Progenitor cell of endocrine pancreas (in vitro differentiated cells): ENCODE results near the gene POM121L12. TPM values are rescaled to one million over a fixed set of nuclear protein-coding genes. Genes with fewer than 3 reads are reported as not detected.

Source experiments
- DNase-seq: peaks from one replicate; pipeline ENCODE4 v3.0.0; 2021; ENCODE audit warnings: low spot score; ENCODE audit not compliant: unreplicated experiment
- H3K27ac Mint-ChIP-seq: 2 replicates; pipeline ENCODE4 v1.8.0; 2021; ENCODE audit warnings: mild to moderate bottlenecking, moderate library complexity, mixed read lengths
- H3K27me3 Mint-ChIP-seq: 2 replicates; pipeline ENCODE4 v1.8.0; 2021; ENCODE audit warnings: mixed read lengths
- H3K36me3 Mint-ChIP-seq: 2 replicates; pipeline ENCODE4 v1.8.0; 2022; ENCODE audit warnings: mixed read lengths; ENCODE audit not compliant: insufficient read depth
- H3K4me1 Mint-ChIP-seq: 2 replicates; pipeline ENCODE4 v1.8.0; 2021; ENCODE audit warnings: low read depth, mixed read lengths
- H3K4me3 Mint-ChIP-seq: 2 replicates; pipeline ENCODE4 v1.8.0; 2021; ENCODE audit warnings: low read depth, mild to moderate bottlenecking, moderate library complexity, mixed read lengths
- H3K9me3 Mint-ChIP-seq: 2 replicates; pipeline ENCODE4 v1.8.0; 2021; ENCODE audit warnings: low read depth, mixed read lengths
- total RNA-seq: library from RNA; stranded (reverse); gene quantifications from 2 replicates; pipeline ENCODE4 v1.2.1, GENCODE V29; 2021
- TF ChIP-seq, protein P1 (sequence below): fragments of 200-600 bp; sonication (generic); IDR thresholded peaks from one replicate; pipeline ENCODE4 v1.5.0; 2021; ENCODE audit warnings: antibody characterized with exemption, mild to moderate bottlenecking; ENCODE audit not compliant: unreplicated experiment

POM121L12 gene
- total RNA-seq, 1 donor from 2014 or later, result not detected

DNA sequence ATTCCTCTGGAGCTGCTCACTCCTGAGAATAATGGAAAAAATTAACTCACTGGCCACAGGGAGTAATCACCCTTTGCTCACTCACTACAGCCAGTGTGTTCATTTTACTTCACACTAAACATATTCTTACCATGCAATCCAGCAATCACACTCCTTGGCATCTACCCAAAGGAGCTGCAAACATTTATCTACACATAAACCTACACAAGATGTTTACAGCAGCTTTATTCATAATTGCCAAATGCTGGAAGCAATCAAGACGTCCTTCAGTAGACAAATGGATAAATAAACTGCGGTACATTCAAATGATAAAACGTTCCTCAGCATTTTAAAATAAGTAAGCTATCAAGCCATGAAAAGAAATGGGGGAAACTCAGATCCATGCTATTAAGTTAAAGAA, 34.2 kb upstream of the POM121L12 start:
- Mint-ChIP-seq H3K27ac (no peak overlapping the region), H3K9me3 (peaks cover 4% of the 10 kb centered on the region), H3K36me3 (no peaks in the 10 kb centered on the region), H3K4me3 (no peak overlapping the region), H3K27me3 (no peaks in the 10 kb centered on the region), H3K4me1 (no peaks in the 10 kb centered on the region)
- TF ChIP-seq, protein P1, sequence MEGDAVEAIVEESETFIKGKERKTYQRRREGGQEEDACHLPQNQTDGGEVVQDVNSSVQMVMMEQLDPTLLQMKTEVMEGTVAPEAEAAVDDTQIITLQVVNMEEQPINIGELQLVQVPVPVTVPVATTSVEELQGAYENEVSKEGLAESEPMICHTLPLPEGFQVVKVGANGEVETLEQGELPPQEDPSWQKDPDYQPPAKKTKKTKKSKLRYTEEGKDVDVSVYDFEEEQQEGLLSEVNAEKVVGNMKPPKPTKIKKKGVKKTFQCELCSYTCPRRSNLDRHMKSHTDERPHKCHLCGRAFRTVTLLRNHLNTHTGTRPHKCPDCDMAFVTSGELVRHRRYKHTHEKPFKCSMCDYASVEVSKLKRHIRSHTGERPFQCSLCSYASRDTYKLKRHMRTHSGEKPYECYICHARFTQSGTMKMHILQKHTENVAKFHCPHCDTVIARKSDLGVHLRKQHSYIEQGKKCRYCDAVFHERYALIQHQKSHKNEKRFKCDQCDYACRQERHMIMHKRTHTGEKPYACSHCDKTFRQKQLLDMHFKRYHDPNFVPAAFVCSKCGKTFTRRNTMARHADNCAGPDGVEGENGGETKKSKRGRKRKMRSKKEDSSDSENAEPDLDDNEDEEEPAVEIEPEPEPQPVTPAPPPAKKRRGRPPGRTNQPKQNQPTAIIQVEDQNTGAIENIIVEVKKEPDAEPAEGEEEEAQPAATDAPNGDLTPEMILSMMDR, result no peak
- no peak for DNase-seq

DNA sequence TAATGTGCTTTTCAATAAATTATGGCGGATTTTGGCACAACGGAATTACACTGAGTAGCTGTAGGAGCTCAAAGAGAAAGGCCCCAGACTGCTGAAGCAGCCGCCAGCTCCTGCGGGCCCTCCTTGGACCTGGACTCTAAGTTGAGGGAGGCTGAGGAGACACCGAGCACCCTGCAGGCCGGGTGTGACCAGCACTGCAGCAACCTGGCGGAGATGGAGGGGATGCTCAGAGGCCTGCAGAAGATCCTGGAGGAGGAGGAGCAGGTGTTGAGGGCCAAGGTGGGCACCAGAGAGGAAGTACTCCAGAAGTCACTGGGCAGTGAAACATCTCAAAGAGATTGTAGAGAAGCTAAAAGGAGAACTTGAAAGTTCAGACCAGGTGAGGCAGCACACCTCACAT, 33.0 kb upstream of the POM121L12 start:
- no peaks in the 10 kb centered on the region for H3K27me3 Mint-ChIP-seq
- peaks cover 14% of the 10 kb centered on the region for H3K9me3 Mint-ChIP-seq
- H3K27ac Mint-ChIP-seq, result no peak overlapping the region
- TF ChIP-seq, protein P1, result no peak
- no peaks in the 10 kb centered on the region for H3K4me1 Mint-ChIP-seq
- no peak for DNase-seq
- H3K4me3 Mint-ChIP-seq, result no peak overlapping the region
- H3K36me3 Mint-ChIP-seq, result no peaks in the 10 kb centered on the region

DNA sequence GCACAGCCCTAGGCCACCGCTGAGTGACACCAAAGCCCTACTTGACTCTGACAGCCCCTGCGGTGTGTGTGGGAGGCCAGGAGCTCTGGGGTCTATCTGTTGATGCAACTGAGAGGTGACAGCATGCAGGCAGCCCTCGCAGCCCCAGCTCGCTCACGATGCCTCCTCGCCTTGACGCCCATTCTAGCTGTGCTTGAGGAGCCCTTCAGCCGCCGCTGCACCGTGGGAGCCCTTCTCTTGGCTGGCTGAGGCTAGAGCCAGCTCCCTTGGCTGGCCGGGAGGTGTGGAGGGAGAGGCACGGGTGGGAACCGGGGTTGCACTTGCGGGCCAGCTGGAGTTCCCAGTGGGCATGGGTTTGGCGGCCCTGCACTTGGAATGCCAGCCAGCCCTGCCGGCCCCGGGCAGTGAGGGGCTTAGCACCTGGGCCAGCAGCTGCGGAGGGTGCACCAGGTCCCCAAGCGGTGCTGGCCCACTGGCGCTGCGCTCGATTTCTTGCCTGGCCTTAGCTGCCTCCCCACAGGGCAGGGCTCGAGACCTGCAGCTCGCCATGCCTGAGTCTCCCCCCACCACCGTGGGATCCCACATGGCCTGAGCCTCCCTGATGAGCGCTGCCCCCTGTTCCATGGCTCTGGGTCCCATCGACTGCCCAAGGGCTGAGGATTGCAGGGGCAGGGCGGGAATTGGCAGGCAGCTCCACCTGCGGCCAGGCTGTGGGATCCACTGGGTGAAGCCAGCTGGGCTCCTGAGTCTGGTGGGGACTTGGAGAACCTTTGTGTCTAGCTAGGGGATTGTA, 31.6 kb upstream of the POM121L12 start:
- no peak overlapping the region for H3K27ac Mint-ChIP-seq
- TF ChIP-seq, protein P1, result no peak
- no peaks in the 10 kb centered on the region for H3K36me3 Mint-ChIP-seq
- H3K27me3 Mint-ChIP-seq, result no peaks in the 10 kb centered on the region
- no peak for DNase-seq
- H3K9me3 Mint-ChIP-seq, result peaks cover 15% of the 10 kb centered on the region
- H3K4me3 Mint-ChIP-seq, result no peak overlapping the region
- H3K4me1 Mint-ChIP-seq, result no peaks in the 10 kb centered on the region

DNA sequence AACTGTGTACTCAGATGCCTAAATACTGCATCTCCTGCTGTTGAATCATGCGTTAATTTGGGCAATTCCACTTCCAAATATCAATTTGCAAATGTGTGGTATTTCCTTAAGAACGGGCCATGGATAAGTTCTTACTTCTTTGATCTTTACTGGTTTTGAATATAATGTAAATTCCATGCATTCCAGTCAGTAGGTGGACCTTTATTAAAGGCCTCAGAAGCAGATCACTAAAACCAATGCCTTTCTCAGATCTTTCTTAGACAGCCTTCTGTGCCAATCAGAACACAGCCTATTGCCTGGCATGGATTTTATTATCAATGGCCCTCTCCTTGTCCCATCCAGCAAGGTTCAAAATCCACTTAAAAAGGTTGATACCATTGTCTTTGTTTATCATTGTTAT, 21.5 kb upstream of the POM121L12 start:
- H3K4me1 Mint-ChIP-seq, result peaks cover 6% of the 10 kb centered on the region
- H3K9me3 Mint-ChIP-seq, result peaks cover 6% of the 10 kb centered on the region
- TF ChIP-seq, protein P1, result no peak
- H3K36me3 Mint-ChIP-seq, result no peaks in the 10 kb centered on the region
- no peak for DNase-seq
- H3K27ac Mint-ChIP-seq, result no peak overlapping the region
- H3K27me3 Mint-ChIP-seq, result no peaks in the 10 kb centered on the region
- H3K4me3 Mint-ChIP-seq, result no peak overlapping the region

DNA sequence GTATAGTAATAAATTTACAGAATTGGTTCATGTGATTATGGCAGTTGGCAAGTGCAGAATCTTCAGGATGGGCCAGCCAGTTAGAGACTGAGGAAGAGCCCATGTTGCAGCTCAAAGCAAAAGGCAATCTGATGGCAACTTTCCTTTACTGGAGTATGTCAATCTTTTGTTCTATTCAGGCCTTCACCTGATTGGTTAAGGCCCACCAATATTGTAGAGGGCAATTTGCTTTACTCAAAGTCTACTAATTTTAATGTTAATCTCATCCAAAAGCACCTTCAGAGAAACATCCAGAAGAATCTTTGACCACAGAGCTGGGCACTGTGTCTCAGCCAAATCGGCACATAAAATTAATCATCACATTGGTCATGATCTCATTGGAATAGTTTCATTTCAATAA, 20.0 kb upstream of the POM121L12 start:
- H3K27me3 Mint-ChIP-seq, result no peaks in the 10 kb centered on the region
- TF ChIP-seq, protein P1, result no peak
- no peak overlapping the region for H3K4me3 Mint-ChIP-seq

More for the DNA sequence above, 20.0 kb upstream of the POM121L12 start:
- Mint-ChIP-seq H3K27ac (no peak overlapping the region), H3K36me3 (no peaks in the 10 kb centered on the region), H3K4me1 (peaks cover 6% of the 10 kb centered on the region), H3K9me3 (peaks cover 3% of the 10 kb centered on the region)
- no peak for DNase-seq
